HG03432 (cell line): ENCODE data around the gene SAPCD2.

Experiments used
- ATAC-seq: cut with Tn5 transposase; IDR thresholded peaks from one replicate; pipeline ENCODE4 v1.9.1; 2021; ENCODE audit warnings: mild to moderate bottlenecking, moderate library complexity; ENCODE audit not compliant: unreplicated experiment

The SAPCD2 gene

DNA sequence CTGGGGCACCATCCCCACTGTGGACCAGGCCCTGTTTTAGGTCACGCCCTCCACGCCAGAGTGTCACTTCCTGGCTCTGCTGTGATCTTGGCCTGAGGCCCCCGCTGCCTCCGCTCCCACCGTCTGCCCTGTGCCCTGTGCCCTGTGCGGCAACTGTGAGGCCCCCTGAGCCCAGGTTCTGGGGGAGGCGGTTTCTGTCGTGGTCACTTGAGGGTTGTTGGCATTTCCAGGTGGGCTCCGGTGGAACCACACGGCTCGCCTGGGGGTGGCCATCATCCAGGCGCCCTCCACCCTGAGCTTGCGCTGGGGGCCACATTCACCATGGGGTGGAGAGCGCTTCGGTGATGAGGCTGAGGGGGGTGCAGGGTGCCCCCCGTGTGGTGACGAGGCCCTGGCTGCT lies 37.6 kb upstream of the SAPCD2 start:
- no peak for ATAC-seq

- no peak for ATAC-seq
Measured at GRCh38 chr9:137107312-137107921, 37.1 kb upstream of the SAPCD2 start.

- ATAC-seq = no peak
Measured at GRCh38 chr9:137106662-137107250, 36.4 kb upstream of the SAPCD2 start.

- no peak for ATAC-seq
Measured at GRCh38 chr9:137105814-137106661, 35.7 kb upstream of the SAPCD2 start.

GRCh38 chr9:137103206-137103999 lies 33.0 kb upstream of the SAPCD2 start:
- ATAC-seq = no peak

DNA sequence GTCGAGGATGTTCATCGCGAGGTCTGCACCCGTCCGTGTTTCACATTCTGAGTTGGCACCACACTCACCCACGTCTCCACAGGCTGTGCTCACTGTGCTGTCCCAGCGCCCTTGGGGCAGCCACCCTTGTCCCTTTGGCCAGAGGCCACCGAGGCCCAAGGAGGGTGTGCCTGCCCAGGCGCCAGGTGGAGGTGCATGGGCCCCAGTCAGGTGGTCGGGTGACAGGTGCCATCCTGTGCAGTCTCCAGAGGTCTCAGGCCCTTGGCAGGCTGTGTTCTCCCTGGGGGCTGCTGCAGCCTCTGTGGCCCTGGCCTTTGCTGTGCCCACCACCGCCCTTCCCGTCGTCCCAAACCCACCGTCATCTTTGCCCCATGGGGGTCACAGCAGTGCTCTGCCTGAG lies 28.9 kb upstream of the SAPCD2 start:
- ATAC-seq = no peak

DNA sequence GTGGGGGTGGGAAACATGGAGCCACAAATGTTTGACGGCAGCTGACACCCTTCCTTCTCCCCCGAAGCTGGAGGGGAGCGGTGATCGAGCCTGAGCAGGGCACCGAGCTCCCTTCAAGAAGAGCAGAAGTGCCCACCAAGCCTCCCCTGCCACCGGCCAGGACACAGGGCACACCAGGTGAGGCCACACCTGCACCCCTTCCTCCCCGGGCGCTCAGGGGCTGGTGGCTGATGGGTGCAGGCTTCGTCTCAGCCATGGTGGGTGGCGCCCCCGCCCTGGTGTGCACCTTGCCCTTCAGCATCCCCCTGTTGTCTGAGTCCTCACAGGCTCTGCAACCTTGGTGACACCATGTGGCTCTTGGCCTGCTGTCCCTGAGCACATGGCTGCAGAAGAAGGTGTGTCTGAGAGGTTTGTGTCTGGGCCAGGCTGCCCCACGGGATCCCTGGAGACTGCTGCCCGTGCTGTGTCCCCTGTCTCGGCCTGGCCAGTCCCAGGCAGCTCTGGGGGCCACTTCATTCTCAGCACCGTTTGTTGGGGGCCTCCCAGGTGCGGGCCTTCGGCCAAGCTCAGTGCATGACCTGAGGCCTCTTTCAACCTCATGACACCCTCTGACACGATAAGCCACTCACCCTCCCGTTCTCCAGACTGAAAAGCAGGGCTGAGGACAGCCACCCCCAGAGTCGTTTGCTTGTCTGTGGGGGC lies 27.6 kb upstream of the SAPCD2 start:
- no peak for ATAC-seq

DNA sequence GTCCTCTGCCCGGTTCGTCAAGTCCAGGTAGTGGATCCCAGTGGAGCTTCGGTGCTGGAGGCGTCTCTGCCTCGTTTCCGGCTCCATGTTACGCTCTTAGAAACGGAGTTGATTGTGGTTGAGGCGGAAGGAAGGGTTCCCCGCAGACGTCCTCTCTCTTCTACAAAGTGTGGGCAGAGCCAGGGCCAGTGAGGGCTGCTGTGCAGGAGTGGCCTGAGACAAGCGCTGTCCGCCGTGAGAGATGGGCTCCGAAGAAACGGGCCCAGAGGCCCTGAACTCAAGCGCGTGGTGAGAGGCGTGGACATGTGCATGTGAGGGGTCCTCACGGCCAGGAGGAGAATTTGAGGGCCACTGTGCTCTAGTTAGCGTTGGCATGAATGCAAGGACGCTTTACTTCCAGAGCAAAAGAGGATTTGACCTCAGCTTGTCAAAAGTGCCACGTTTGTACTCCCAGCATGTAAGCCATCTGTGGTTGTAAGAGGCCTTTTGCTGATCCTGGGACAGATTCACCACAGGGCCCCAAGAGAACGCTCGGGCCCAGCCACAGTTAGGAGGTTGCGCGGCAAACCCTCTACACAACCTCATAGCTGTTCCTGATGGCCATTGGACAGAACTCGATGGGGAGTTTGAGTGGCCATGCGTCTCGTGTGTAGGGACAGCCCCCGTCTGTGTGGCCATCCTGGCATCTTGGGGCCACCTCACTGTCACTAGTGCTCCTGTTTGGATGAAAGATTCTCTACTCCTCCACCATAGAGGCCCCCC lies 26.6 kb upstream of the SAPCD2 start:
- no peak for ATAC-seq

- peak; percentile 86 for ATAC-seq
Measured at GRCh38 chr9:137095664-137096517, 25.5 kb upstream of the SAPCD2 start.

DNA sequence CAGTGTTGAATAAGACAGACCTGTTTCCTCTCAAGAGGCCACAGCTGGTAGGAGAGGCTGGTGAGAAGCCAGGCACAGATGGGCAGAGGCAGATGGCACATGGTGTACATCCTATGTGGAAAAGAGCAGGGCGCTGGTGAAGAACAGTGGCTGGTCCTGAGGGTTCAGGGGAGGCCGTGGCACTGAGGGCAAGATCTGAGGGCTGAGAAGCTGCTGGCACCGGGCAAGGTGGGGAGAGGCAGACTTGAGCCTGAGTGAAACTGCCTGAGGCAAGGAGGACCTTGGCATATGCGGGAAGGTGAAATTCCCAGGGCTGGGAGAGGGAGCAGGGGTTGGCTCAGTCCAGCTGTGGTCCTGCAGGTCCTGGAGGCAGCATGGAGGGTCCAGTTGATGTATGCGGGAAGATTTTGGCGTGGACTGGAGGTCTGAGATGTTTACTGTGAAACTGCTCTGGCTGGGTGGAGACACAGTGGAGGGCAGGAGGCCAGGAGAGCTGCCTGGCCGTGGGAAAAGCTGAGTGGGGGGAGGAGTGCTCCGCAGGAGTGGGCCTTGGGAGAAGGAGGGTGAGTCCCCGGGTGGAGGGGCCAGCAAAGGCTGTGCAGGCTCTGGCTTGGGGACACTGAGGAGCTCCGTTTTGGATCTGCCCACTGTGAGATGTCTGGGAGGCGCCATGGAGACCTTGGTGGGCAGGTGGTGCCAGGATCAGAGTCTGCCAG lies 19.0 kb upstream of the SAPCD2 start:
- no peak for ATAC-seq

- ATAC-seq = no peak
Measured at GRCh38 chr9:137088121-137088520, 17.8 kb upstream of the SAPCD2 start.

DNA sequence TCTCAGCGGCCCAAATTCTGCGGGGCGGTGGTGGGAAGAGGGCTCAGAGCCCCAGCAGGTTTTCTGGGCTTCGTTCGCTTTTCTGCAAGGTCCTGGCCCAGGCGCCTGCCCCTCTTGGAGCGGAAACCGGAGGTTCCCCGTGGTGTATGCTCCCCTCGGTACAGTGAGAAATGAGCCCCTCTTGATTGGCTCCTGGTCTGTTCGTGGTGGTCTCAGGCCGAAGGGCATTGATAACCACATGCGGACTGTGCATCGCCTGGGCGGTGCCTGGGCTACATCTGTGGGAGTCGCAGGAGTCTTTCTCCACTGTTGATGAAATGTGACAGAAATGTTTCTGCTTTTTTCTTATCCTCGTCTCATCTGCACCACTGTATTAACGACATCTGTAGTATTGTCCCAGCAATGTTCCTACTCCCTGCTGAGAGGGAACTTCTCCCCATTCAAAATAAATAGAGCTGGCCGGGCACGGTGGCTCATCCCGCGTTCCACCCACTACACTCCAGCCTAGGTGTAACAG lies 17.1 kb upstream of the SAPCD2 start:
- no peak for ATAC-seq

DNA sequence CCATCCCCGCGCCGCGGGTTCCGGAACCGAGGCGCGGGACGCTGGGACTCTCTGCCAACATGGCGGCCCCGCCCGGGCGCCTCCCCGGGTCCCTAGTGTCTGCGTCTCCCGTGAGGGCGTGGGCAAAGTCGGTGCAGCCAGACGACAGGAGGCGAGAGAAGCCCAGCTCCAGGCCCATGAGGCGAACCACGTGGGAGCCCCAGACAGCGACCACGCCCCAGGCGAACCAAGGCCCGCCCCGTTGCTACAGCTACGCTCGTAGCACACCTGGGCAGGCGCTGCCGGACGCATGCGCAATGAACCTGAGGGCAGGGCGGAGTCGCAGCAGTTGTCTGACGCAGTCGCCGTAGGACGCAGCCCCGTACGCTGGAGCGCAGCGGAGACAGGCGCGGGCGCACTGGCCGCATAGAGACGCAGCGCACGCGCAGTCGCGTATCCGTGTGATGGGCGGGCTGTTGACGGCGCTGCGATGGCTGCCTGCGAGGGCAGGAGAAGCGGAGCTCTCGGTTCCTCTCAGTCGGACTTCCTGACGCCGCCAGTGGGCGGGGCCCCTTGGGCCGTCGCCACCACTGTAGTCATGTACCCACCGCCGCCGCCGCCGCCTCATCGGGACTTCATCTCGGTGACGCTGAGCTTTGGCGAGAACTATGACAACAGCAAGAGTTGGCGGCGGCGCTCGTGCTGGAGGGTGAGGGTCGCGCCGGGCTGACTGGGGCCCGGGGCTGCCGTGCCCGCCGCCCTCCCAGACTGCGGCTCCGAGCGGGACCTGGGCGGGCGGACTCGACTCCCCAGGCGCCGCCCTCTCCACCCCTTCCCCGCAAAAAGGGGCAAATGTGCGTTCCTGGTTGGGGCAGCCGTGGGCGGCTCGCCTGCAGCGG lies 16.4 kb upstream of the SAPCD2 start, which contains the start of gene MAN1B1:
TSS of gene MAN1B1 (plus strand) at position 455 of the 878 bp plus-strand sequence. CDS start at position 470, 15 bp downstream.
- peak; percentile 80 for ATAC-seq

- peak; percentile 7 for ATAC-seq
Measured at GRCh38 chr9:137085920-137086530, 15.7 kb upstream of the SAPCD2 start.

- ATAC-seq = no peak
Measured at GRCh38 chr9:137084526-137084925, 14.2 kb upstream of the SAPCD2 start.

GRCh38 chr9:137083394-137084004 lies 13.1 kb upstream of the SAPCD2 start:
- no peak for ATAC-seq
